Measurements from ENCODE around the gene MAGEA2B. TPM values are rescaled to one million over a fixed set of nuclear protein-coding genes. Genes with fewer than 3 reads are reported as not detected.
"Not testable (repeated sequence)": the region's sequence is repeated elsewhere in the genome, so short reads cannot be mapped to it uniquely, and the experiment has no call there.

Gene MAGEA2B
- total and polyA plus RNA-seq, 4 donors: not detected

DNA sequence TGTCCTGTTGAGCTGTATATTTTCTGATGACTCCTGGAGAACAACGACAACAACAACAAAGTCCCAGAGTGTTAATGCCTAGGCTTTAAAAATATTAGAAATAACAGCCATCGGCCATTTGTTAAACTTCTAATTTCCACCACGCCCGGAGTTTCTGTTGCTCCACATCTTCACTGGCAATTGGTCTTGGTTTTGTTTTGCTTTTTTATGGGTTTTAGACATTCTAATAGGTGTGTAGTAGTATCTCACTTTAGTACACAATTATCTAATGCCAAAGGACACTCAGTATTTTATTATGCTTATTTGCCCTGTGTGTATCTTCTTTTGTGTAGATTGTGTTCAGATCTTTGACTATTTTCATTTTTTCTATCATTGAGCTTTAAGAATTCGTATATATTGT lies 24.1 kb downstream of the MAGEA2B start:
- H3K27me3 ChIP-seq (ENCODE audit: control insufficient read depth in 4 of 4, insufficient read depth in 4 of 4, low read length in 3 of 4): no peaks in the 10 kb centered on the region
- TF ChIP-seq NR2F2 (IDR thresholded peaks at IDR 0.05): no peak
- no peak for TF ChIP-seq YY1 (IDR thresholded peaks at IDR 0.05)
- TF ChIP-seq, protein P1, sequence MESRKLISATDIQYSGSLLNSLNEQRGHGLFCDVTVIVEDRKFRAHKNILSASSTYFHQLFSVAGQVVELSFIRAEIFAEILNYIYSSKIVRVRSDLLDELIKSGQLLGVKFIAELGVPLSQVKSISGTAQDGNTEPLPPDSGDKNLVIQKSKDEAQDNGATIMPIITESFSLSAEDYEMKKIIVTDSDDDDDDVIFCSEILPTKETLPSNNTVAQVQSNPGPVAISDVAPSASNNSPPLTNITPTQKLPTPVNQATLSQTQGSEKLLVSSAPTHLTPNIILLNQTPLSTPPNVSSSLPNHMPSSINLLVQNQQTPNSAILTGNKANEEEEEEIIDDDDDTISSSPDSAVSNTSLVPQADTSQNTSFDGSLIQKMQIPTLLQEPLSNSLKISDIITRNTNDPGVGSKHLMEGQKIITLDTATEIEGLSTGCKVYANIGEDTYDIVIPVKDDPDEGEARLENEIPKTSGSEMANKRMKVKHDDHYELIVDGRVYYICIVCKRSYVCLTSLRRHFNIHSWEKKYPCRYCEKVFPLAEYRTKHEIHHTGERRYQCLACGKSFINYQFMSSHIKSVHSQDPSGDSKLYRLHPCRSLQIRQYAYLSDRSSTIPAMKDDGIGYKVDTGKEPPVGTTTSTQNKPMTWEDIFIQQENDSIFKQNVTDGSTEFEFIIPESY (IDR thresholded peaks at IDR 0.05): no peak
- no peak for TF ChIP-seq GABPA (IDR thresholded peaks at IDR 0.05 in 1 of 2, conservative IDR thresholded peaks at IDR 0.05 in 1 of 2)
- TF ChIP-seq, protein P2, sequence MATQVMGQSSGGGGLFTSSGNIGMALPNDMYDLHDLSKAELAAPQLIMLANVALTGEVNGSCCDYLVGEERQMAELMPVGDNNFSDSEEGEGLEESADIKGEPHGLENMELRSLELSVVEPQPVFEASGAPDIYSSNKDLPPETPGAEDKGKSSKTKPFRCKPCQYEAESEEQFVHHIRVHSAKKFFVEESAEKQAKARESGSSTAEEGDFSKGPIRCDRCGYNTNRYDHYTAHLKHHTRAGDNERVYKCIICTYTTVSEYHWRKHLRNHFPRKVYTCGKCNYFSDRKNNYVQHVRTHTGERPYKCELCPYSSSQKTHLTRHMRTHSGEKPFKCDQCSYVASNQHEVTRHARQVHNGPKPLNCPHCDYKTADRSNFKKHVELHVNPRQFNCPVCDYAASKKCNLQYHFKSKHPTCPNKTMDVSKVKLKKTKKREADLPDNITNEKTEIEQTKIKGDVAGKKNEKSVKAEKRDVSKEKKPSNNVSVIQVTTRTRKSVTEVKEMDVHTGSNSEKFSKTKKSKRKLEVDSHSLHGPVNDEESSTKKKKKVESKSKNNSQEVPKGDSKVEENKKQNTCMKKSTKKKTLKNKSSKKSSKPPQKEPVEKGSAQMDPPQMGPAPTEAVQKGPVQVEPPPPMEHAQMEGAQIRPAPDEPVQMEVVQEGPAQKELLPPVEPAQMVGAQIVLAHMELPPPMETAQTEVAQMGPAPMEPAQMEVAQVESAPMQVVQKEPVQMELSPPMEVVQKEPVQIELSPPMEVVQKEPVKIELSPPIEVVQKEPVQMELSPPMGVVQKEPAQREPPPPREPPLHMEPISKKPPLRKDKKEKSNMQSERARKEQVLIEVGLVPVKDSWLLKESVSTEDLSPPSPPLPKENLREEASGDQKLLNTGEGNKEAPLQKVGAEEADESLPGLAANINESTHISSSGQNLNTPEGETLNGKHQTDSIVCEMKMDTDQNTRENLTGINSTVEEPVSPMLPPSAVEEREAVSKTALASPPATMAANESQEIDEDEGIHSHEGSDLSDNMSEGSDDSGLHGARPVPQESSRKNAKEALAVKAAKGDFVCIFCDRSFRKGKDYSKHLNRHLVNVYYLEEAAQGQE (IDR thresholded peaks at IDR 0.05): no peak
- no peak for TF ChIP-seq EGR1 (IDR thresholded peaks at IDR 0.05; ENCODE audit: low read depth in 2 of 2)
- TF ChIP-seq HNF4G (IDR thresholded peaks at IDR 0.05): no peak
- TF ChIP-seq, protein P3, sequence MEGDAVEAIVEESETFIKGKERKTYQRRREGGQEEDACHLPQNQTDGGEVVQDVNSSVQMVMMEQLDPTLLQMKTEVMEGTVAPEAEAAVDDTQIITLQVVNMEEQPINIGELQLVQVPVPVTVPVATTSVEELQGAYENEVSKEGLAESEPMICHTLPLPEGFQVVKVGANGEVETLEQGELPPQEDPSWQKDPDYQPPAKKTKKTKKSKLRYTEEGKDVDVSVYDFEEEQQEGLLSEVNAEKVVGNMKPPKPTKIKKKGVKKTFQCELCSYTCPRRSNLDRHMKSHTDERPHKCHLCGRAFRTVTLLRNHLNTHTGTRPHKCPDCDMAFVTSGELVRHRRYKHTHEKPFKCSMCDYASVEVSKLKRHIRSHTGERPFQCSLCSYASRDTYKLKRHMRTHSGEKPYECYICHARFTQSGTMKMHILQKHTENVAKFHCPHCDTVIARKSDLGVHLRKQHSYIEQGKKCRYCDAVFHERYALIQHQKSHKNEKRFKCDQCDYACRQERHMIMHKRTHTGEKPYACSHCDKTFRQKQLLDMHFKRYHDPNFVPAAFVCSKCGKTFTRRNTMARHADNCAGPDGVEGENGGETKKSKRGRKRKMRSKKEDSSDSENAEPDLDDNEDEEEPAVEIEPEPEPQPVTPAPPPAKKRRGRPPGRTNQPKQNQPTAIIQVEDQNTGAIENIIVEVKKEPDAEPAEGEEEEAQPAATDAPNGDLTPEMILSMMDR (IDR thresholded peaks at IDR 0.05; ENCODE audit: low read depth, low read length, missing input control): no peak
- no peak overlapping the region for H3K9ac ChIP-seq (ENCODE audit: low read depth in 1 of 2, low read length in 2 of 2)
- H3K9me3 ChIP-seq (ENCODE audit: control insufficient read depth in 4 of 4, low read length in 3 of 4): no peaks in the 10 kb centered on the region
- H3K27ac ChIP-seq (ENCODE audit: low read depth in 1 of 2, low read length in 2 of 2): no peak overlapping the region
- no peaks in the 10 kb centered on the region for H3K36me3 ChIP-seq (ENCODE audit: control insufficient read depth in 4 of 4, insufficient read depth in 3 of 4, low read depth in 1 of 4, low read length in 3 of 4)
- WGBS: 90% methylated on average over 5 of the region's 5 CpGs
- no peak for DNase-seq (ENCODE audit: low spot score)
- no peaks in the 10 kb centered on the region for H3K4me1 ChIP-seq (ENCODE audit: control insufficient read depth in 4 of 4, insufficient read depth in 4 of 4, low read length in 3 of 4)
- no peak overlapping the region for H3K4me3 ChIP-seq (ENCODE audit: low read depth in 1 of 3, low read length in 3 of 3)

DNA sequence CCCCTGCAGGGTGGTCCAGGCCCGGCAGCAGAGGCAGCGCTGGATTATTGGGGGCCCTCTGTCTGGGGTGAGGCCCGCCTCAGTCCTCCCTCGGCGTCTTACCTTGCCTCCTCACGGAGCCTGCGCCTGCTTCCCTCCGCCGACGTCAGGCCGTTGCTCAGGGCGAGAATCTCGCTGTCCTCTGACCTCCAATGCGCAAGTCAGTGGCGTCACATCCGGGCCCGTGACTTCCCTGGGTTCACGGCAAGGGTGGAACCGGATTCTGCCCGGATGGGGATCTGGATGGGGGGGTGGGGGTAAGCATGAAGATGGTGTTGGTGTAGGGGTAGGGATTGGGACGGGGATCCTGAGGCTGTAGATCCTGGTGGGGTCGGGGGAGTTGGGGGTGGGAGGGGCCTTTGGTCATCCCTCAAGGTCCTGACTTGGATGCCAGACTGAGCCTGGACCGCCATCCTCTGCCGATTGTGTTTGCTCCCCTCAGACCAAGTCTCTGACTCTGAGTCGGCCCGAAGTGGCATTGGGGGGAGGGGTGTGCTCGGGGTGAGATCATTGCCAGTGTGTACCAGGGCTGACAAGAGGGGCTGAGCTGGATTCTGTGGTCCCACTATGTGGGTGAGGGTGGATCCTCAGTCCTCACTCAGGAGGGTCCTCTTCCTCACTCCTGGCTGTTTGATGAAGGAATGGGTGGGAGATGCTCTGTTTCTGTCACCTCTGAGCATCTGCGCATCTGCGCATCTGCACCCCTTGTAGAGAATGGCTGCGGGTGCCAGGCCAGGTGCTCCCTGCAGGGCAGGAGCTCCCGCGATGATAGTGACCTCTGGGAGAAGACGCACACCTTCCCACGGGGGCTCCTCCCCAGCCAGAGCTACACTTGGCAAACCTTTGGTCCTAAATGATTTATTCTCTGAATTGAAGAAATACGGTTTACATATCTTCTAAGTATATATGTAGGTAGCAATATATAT lies 39.5 kb downstream of the MAGEA2B start, which contains the start of gene MAGEA2:
TSS of gene MAGEA2 (minus strand) at position 157 of the 965 bp plus-strand sequence. CDS start 2,479 bp downstream, outside the sequence.
- WGBS: no CpG with 5 or more reads among the region's 35 CpGs
- H3K9ac ChIP-seq (ENCODE audit: low read depth in 1 of 2, low read length in 2 of 2); H3K36me3 ChIP-seq (ENCODE audit: control insufficient read depth in 4 of 4, insufficient read depth in 3 of 4, low read depth in 1 of 4, low read length in 3 of 4); H3K27ac ChIP-seq (ENCODE audit: low read depth in 1 of 2, low read length in 2 of 2); H3K4me1 ChIP-seq (ENCODE audit: control insufficient read depth in 4 of 4, insufficient read depth in 4 of 4, low read length in 3 of 4); DNase-seq (ENCODE audit: low spot score); H3K9me3 ChIP-seq (ENCODE audit: control insufficient read depth in 4 of 4, low read length in 3 of 4); H3K4me3 ChIP-seq (ENCODE audit: low read depth in 1 of 3, low read length in 3 of 3); H3K27me3 ChIP-seq (ENCODE audit: control insufficient read depth in 4 of 4, insufficient read depth in 4 of 4, low read length in 3 of 4): not testable (repeated sequence)

DNA sequence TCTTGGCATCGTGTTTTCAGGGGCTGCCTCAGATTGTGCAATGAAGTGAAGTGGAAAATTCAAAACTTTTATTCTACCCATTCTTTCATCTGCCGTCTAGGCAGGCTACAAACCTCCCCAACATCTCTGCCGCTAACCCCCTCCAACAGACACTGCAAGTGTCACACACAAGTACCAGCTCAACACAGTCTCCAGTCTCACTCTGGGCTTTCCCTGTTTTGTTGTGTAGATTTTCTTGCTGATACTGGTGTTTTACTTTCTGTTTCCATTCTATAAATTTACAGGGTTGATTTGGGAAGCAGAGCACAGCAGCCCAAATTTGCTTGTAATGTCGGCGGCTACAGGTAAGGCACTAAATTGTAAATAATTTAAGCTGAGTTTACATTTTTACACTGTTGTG lies 40.4 kb downstream of the MAGEA2B start:
- H3K36me3 ChIP-seq (ENCODE audit: control insufficient read depth in 4 of 4, insufficient read depth in 3 of 4, low read depth in 1 of 4, low read length in 3 of 4); H3K4me3 ChIP-seq (ENCODE audit: low read depth in 1 of 3, low read length in 3 of 3); DNase-seq (ENCODE audit: low spot score); H3K27me3 ChIP-seq (ENCODE audit: control insufficient read depth in 4 of 4, insufficient read depth in 4 of 4, low read length in 3 of 4); H3K27ac ChIP-seq (ENCODE audit: low read depth in 1 of 2, low read length in 2 of 2); H3K9me3 ChIP-seq (ENCODE audit: control insufficient read depth in 4 of 4, low read length in 3 of 4); H3K4me1 ChIP-seq (ENCODE audit: control insufficient read depth in 4 of 4, insufficient read depth in 4 of 4, low read length in 3 of 4); H3K9ac ChIP-seq (ENCODE audit: low read depth in 1 of 2, low read length in 2 of 2): not testable (repeated sequence)
- WGBS: no CpG with 5 or more reads among the region's 5 CpGs

DNA sequence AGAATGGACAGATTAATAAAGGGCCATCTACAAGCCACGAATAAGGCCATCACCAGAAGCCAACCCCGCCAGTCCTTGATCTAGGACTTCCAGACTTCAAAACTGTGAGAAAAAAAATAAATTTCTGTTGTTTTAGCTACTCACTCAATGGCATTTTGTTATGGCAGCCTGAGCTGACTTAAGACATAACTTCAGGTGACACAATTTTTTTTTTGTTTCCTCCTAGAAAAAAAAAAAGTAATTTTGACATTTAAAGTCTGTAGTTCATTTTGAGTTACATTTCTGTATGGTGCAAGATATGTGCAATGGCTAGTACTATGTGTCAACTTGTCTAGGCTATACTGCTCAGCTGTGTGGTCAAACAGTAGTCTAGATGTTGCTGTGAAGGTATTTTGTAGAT lies 44.5 kb downstream of the MAGEA2B start, which contains the start of gene CSAG3:
TSS of gene CSAG3 (plus strand) at position 301 of the 400 bp plus-strand sequence.
- not testable (repeated sequence) for DNase-seq (ENCODE audit: low spot score); H3K27me3 ChIP-seq (ENCODE audit: control insufficient read depth in 4 of 4, insufficient read depth in 4 of 4, low read length in 3 of 4); H3K4me1 ChIP-seq (ENCODE audit: control insufficient read depth in 4 of 4, insufficient read depth in 4 of 4, low read length in 3 of 4); H3K36me3 ChIP-seq (ENCODE audit: control insufficient read depth in 4 of 4, insufficient read depth in 3 of 4, low read depth in 1 of 4, low read length in 3 of 4); H3K27ac ChIP-seq (ENCODE audit: low read depth in 1 of 2, low read length in 2 of 2); H3K9ac ChIP-seq (ENCODE audit: low read depth in 1 of 2, low read length in 2 of 2); H3K9me3 ChIP-seq (ENCODE audit: control insufficient read depth in 4 of 4, low read length in 3 of 4); H3K4me3 ChIP-seq (ENCODE audit: low read depth in 1 of 3, low read length in 3 of 3)
- no CpG with 5 or more reads among the region's 2 CpGs for whole genome bisulfite sequencing

DNA sequence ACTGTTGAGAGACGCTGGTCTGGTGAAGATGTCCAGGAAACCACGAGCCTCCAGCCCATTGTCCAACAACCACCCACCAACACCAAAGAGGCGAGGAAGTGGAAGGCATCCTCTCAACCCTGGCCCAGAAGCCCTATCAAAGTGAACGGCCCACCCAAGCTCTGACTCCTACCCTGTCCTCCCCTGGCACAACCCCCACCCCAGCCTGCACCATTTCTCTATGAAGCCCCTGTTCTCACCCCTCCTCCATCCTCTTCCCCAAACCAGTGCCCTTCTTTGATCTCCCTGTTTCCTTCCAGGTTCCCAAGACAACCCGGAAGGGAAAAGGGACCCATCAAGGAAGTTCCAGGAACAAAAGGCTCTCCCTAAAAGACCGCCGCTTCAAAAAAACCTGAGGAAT lies 45.1 kb downstream of the MAGEA2B start:
- not testable (repeated sequence) for DNase-seq (ENCODE audit: low spot score); H3K4me3 ChIP-seq (ENCODE audit: low read depth in 1 of 3, low read length in 3 of 3); H3K27me3 ChIP-seq (ENCODE audit: control insufficient read depth in 4 of 4, insufficient read depth in 4 of 4, low read length in 3 of 4); H3K4me1 ChIP-seq (ENCODE audit: control insufficient read depth in 4 of 4, insufficient read depth in 4 of 4, low read length in 3 of 4); H3K36me3 ChIP-seq (ENCODE audit: control insufficient read depth in 4 of 4, insufficient read depth in 3 of 4, low read depth in 1 of 4, low read length in 3 of 4); H3K9me3 ChIP-seq (ENCODE audit: control insufficient read depth in 4 of 4, low read length in 3 of 4); H3K27ac ChIP-seq (ENCODE audit: low read depth in 1 of 2, low read length in 2 of 2); H3K9ac ChIP-seq (ENCODE audit: low read depth in 1 of 2, low read length in 2 of 2)
- 89% methylated on average over 3 of the region's 7 CpGs for WGBS

All from liver (tissue), 9 donors.